Lower lobe of right lung (tissue), 2 donors: ENCODE results near the gene D2HGDH. TPM values are rescaled to one million over a fixed set of nuclear protein-coding genes. Genes with fewer than 3 reads are reported as not detected.

Experiments used
- ATAC-seq, 2 donors: fragments of 200-7000 bp; cut with Tn5 transposase; one replicate each; pipeline ENCODE4 v1.9.1; 2020 to 2022; ENCODE audit warnings: mild to moderate bottlenecking in 2 of 2, moderate library complexity in 2 of 2
- DNase-seq: peaks from one replicate; pipeline ENCODE4 v3.0.0-alpha.2; 2020
- H3K27ac ChIP-seq: fragments of 200-600 bp; one replicate; pipeline ENCODE4 v1.8.0; 2022
- H3K27me3 ChIP-seq: fragments of 200-600 bp; one replicate; pipeline ENCODE4 v1.8.0; 2022; ENCODE audit warnings: low read depth
- H3K36me3 ChIP-seq: fragments of 200-600 bp; one replicate; pipeline ENCODE4 v1.8.0; 2022; ENCODE audit warnings: mild to moderate bottlenecking
- H3K4me1 ChIP-seq: fragments of 200-600 bp; one replicate; pipeline ENCODE4 v1.8.0; 2022
- H3K4me3 ChIP-seq: fragments of 200-600 bp; one replicate; pipeline ENCODE4 v1.8.0; 2022; ENCODE audit warnings: mild to moderate bottlenecking
- H3K9me3 ChIP-seq: fragments of 200-600 bp; one replicate; pipeline ENCODE4 v1.8.0; 2022
- intact Hi-C: fragments of 100-400 bp; cut with DNase I; formaldehyde crosslinking; loops from one replicate; pipeline ENCODE4 v1.11.0; 2022
- total RNA-seq: library from RNA; stranded (reverse); fragmentation: NEBNext Ultra II Directional; extraction: Animal tissue kit (Norgen Biotek cat#: 25700); gene quantifications from one replicate; pipeline ENCODE4 v1.2.1, GENCODE V29; 2021
- TF ChIP-seq, protein P1 (sequence below): fragments of 200-600 bp; IDR thresholded peaks from one replicate; pipeline ENCODE4 v1.8.0; 2022; ENCODE audit warnings: antibody characterized with exemption, mild to moderate bottlenecking
- donor health status: DM: no; HTN: yes; CAD: no; lungs with severe emphysema.

Gene D2HGDH
- total RNA-seq, 1 donor from 2014 or later = 29.4 TPM

GRCh38 chr2:241703032-241703604, 31.3 kb upstream of the D2HGDH start:
- peak overlapping the region; percentile 94 for H3K27ac ChIP-seq
- intact Hi-C loops = no loop called here

GRCh38 chr2:241706537-241706936, 27.9 kb upstream of the D2HGDH start:
- Histone ChIP-seq H3K27ac (no peak overlapping the region), H3K4me3 (no peak overlapping the region), H3K4me1 (peaks cover 12% of the 10 kb centered on the region), H3K9me3 (no peaks in the 10 kb centered on the region), H3K27me3 (no peaks in the 10 kb centered on the region), H3K36me3 (peaks cover 61% of the 10 kb centered on the region)
- intact Hi-C loops = no loop called here
- TF ChIP-seq, protein P1, sequence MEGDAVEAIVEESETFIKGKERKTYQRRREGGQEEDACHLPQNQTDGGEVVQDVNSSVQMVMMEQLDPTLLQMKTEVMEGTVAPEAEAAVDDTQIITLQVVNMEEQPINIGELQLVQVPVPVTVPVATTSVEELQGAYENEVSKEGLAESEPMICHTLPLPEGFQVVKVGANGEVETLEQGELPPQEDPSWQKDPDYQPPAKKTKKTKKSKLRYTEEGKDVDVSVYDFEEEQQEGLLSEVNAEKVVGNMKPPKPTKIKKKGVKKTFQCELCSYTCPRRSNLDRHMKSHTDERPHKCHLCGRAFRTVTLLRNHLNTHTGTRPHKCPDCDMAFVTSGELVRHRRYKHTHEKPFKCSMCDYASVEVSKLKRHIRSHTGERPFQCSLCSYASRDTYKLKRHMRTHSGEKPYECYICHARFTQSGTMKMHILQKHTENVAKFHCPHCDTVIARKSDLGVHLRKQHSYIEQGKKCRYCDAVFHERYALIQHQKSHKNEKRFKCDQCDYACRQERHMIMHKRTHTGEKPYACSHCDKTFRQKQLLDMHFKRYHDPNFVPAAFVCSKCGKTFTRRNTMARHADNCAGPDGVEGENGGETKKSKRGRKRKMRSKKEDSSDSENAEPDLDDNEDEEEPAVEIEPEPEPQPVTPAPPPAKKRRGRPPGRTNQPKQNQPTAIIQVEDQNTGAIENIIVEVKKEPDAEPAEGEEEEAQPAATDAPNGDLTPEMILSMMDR = no peak
- DNase-seq (no peak), ATAC-seq (no peak)

More at GRCh38 chr2:241703032-241703604, 31.3 kb upstream of the D2HGDH start:
- Histone ChIP-seq H3K9me3 (no peaks in the 10 kb centered on the region), H3K4me1 (peaks cover 19% of the 10 kb centered on the region), H3K4me3 (peak overlapping the region; percentile 88), H3K27me3 (no peaks in the 10 kb centered on the region), H3K36me3 (peaks cover 26% of the 10 kb centered on the region)
- ATAC-seq = no peak
- DNase-seq = no peak
- TF ChIP-seq, protein P1 = no peak

DNA sequence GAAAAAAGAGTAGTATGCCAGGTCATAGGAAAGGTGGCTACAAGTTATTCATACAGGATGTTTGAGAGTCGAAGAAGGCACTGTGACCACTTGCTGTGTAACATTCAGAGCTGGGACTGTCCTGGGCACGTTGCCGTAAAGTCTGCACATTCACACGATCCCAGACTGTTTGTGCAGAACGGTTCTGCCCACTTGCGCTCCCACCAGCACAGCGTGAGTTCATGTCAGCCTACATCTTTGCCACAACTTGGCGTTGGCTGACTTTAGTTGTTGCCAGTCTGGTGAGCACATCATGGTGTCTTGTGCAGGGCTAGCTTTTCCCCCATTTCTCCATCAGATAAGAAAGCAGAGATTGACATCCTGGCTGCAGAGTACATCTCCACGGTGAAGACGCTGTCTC, 25.6 kb upstream of the D2HGDH start:
- Histone ChIP-seq H3K4me3 (no peak overlapping the region), H3K36me3 (peaks cover 84% of the 10 kb centered on the region), H3K27ac (no peak overlapping the region), H3K9me3 (no peaks in the 10 kb centered on the region), H3K4me1 (no peaks in the 10 kb centered on the region), H3K27me3 (no peaks in the 10 kb centered on the region)
- ATAC-seq (no peak), DNase-seq (no peak)
- intact Hi-C loops = no loop called here
- TF ChIP-seq, protein P1 = no peak

GRCh38 chr2:241719093-241719492, 15.3 kb upstream of the D2HGDH start:
- no peaks in the 10 kb centered on the region for H3K27me3 ChIP-seq
- H3K36me3 ChIP-seq = peaks cover 80% of the 10 kb centered on the region
- no peaks in the 10 kb centered on the region for H3K4me1 ChIP-seq
- DNase-seq (no peak), ATAC-seq (no peak)
- no peak overlapping the region for H3K4me3 ChIP-seq
- H3K9me3 ChIP-seq = no peaks in the 10 kb centered on the region
- H3K27ac ChIP-seq = no peak overlapping the region
- TF ChIP-seq, protein P1 = no peak
- intact Hi-C loops = no loop called here

DNA sequence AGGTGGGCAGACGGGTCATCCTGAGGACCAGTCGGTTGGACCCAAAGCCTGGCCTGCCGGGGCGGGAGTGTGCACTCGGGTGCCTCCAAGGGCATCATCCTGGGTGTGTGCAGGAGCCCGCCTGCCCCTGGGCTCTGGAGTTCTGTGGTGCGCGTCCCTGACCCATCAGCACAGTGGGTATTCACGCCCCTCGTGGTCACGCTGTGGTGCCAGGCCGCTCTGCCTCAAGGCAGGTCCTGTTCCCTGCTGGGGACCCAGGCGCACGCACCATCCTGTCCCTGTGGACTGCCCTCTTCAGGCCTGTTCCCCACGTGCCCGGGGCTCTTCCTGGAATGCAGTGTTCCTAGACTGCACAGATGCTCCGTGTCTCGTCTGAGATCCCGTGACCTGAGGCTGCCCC, 14.3 kb upstream of the D2HGDH start:
- H3K4me1 ChIP-seq = no peaks in the 10 kb centered on the region
- H3K36me3 ChIP-seq = peaks cover 80% of the 10 kb centered on the region
- intact Hi-C loops = no loop called here
- no peaks in the 10 kb centered on the region for H3K9me3 ChIP-seq
- H3K27me3 ChIP-seq = no peaks in the 10 kb centered on the region
- no peak overlapping the region for H3K4me3 ChIP-seq
- DNase-seq (no peak), ATAC-seq (peak in 1 of 2 donors; percentile 23)
- H3K27ac ChIP-seq = no peak overlapping the region
- TF ChIP-seq, protein P1 = no peak
